ENCODE results near the gene ST7L.
"Not testable (repeated sequence)": the region's sequence is repeated elsewhere in the genome, so short reads cannot be mapped to it uniquely, and the experiment has no call there.

Gene ST7L

GRCh38 chr1:112486063-112486462 is 132.9 kb downstream of the ST7L start:
- DNase-seq: not testable (repeated sequence)

- DNase-seq: no peak
Observed at GRCh38 chr1:112478314-112478713, 140.6 kb downstream of the ST7L start.

GRCh38 chr1:112477550-112477949 is 141.4 kb downstream of the ST7L start:
- DNase-seq: no peak
